ENCODE data around the gene AKAIN1.

The AKAIN1 gene

DNA sequence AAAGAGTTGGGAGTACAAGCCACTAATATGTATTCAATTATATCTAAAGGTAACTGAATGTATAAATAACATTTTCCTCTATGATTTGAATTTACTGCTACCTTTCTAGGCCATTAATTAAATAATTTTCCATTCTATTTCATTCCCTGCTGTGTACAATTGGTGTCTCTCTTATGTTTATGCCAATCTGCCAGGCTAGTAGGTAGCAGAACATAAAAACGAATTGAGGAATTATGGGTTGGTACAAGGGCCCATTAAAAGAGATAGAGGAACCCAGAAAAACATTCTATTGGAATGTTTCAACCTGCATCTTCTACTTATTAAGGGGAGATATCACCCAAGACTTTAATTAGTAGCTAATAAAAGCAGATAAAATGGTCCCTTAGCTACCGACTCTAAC is 32.2 kb downstream of the AKAIN1 start:
- no peak overlapping the region for H3K4me3 ChIP-seq (ENCODE audit: low read depth, low read length)
- TF ChIP-seq, protein P1, sequence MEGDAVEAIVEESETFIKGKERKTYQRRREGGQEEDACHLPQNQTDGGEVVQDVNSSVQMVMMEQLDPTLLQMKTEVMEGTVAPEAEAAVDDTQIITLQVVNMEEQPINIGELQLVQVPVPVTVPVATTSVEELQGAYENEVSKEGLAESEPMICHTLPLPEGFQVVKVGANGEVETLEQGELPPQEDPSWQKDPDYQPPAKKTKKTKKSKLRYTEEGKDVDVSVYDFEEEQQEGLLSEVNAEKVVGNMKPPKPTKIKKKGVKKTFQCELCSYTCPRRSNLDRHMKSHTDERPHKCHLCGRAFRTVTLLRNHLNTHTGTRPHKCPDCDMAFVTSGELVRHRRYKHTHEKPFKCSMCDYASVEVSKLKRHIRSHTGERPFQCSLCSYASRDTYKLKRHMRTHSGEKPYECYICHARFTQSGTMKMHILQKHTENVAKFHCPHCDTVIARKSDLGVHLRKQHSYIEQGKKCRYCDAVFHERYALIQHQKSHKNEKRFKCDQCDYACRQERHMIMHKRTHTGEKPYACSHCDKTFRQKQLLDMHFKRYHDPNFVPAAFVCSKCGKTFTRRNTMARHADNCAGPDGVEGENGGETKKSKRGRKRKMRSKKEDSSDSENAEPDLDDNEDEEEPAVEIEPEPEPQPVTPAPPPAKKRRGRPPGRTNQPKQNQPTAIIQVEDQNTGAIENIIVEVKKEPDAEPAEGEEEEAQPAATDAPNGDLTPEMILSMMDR (IDR thresholded peaks at IDR 0.05; ENCODE audit: low read depth, low read length): no peak

DNA sequence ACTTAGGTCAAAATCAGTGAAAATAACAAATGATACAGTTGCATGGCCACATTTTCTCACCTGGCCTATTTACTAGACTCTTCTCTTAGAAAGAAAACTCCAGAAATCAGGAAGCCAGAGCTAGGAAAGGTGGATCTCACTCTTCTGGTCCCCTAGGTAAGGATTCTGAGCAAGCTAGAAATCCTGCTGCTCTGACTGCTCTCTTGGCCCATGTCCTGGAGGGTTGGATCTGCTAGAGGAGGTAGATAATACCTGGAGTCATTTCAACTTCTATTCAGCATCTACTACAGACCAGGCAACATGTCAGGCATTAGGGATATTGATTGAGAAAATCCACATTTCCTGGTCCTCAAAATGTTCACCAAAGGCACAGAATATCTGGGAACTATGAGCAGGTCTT is 34.9 kb downstream of the AKAIN1 start:
- no peak overlapping the region for H3K4me3 ChIP-seq (ENCODE audit: low read depth, low read length)
- TF ChIP-seq, protein P1 (IDR thresholded peaks at IDR 0.05; ENCODE audit: low read depth, low read length): no peak

DNA sequence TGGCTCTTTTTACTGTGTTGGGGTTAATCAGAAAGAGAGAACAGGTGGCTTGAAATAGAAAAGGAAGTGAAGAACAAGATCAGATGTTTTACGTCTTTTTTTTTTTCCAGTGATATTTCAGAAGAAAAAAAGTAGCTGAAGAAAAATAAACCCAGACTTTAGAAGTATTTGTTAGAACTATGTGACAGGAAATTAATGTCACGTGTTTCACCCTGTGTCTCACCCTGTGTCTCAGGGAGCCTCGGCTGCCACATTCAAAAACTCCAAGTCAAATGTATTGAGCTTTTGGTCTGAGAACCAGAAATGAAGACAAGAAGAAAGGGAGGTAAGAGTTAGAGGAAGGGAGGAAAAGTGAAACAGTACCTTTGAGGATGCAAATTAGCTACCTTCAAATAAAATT is 38.0 kb downstream of the AKAIN1 start:
- TF ChIP-seq, protein P1 (IDR thresholded peaks at IDR 0.05; ENCODE audit: low read depth, low read length): no peak
- no peak overlapping the region for H3K4me3 ChIP-seq (ENCODE audit: low read depth, low read length)

DNA sequence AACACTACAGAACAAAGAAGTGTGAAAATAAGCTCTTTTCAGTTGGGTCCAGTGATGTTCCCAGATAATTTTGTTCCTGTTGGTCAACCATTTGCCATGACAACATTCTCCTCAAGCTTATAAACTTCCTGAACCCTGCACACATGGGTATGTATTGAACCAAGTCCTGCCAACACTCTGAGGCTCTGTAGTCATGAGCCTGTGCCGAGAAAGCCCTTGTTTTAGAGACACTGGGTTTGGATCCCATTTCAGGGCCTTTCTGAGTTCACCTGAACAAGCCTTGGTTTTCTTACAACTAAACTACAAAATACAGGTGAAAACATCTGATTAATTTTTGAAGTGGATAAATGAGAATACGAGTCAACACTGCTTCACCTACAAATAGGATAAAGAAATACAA is 38.5 kb downstream of the AKAIN1 start:
- no peak overlapping the region for H3K4me3 ChIP-seq (ENCODE audit: low read depth, low read length)
- TF ChIP-seq, protein P1 (IDR thresholded peaks at IDR 0.05; ENCODE audit: low read depth, low read length): no peak

DNA sequence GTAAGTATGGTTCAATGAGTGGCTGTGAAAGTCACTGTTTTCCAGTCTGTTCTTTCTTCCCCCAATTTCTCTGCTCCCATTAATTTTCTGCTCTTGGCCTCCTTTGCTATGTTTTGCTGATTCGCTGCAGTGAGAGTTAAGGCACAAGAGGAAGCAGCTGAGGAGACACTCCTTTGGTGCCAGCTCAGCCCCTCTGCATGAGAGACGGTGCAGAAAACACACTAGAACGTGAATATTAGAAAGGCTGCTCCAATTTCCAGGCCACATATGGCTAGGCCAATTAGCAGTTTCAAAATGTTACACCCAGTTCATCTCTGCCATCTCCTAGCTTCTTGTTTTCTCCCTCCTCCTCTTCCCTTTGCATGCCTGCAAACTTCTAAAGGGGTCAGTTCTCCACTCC is 38.9 kb downstream of the AKAIN1 start:
- TF ChIP-seq, protein P1 (IDR thresholded peaks at IDR 0.05; ENCODE audit: low read depth, low read length): no peak
- H3K4me3 ChIP-seq (ENCODE audit: low read depth, low read length): no peak overlapping the region

DNA sequence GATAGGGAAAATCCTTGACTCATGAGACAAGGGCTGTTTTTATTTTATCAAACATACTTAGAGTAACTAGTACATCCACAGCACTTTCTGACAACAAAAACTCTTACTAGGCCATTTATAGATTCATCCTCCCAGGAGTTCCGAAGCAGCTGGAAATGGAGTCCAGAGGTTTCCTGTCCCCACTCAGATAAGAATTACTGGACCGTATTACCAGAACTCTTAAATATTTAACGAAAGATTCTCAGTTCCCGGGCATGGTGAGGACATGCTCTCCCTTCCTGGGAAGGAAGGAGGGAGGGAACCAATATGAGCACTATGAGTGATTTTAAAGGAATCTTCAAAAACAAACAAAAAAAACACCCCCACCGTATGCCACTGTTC is 41.2 kb downstream of the AKAIN1 start:
- H3K4me3 ChIP-seq (ENCODE audit: low read depth, low read length): no peak overlapping the region
- TF ChIP-seq, protein P1 (IDR thresholded peaks at IDR 0.05; ENCODE audit: low read depth, low read length): no peak

DNA sequence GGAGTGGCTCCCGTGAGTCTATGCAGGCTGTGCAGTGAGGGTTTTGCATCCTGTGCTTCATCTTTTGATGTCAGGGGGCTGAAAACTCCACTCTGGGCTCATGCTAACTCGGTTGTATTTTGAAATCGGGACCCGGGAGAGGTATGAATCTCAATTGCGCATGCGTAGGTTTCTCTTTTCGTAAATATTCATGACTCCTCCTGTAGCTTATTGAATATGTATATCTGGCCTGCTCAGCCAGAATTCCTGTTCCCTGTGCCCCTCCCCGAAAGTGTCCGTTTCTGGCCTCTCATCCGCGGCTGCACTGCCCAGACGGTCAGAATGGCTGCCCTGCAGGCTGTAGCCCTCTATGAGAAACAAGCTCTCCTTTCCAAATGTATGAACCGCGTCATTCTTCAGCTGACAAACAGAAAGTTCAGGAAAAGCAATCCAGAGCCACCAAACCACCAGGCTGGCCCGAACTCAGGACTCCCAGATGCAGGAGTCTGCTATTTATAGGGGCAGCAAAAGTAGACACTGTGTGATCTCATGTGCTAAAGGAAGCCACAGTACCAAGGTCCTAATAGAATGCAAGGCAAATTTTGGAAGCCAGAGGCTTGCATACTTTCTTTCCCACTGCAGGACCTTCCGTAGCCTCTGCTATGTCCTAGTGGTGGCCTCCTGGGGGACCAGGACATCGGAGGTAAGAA is 41.7 kb downstream of the AKAIN1 start:
- TF ChIP-seq, protein P1 (IDR thresholded peaks at IDR 0.05; ENCODE audit: low read depth, low read length): no peak
- no peak overlapping the region for H3K4me3 ChIP-seq (ENCODE audit: low read depth, low read length)
